K562 (cell line): ENCODE measurements around the gene CNDP1.

ENCODE experiments used
- ATF2 ChIP-seq: sonication (generic); formaldehyde crosslinking; IDR thresholded peaks from 2 replicates; pipeline ENCODE4 v1.8.1; 2022; ENCODE audit warnings: missing genetic modification reagents
- CCAR2 ChIP-seq: fragments of 200-400 bp; formaldehyde crosslinking; IDR thresholded peaks from 2 replicates; pipeline ENCODE4 v1.6.1; 2017; ENCODE audit warnings: mild to moderate bottlenecking, low read depth, low read length
- CTCF ChIP-seq, 3 experiments: IDR thresholded peaks in 2 of 3; conservative IDR thresholded peaks in 1 of 3; 2 replicates each; pipeline ENCODE4 v1.5.1; 2011 to 2012; ENCODE audit warnings: low read length in 3 of 3, mild to moderate bottlenecking in 3 of 3, control low read depth in 2 of 3, improper control_type of control experiment in 1 of 3, inconsistent platforms in 1 of 3, low read depth in 1 of 3, mixed read lengths in 1 of 3, moderate library complexity in 1 of 3; ENCODE audit not compliant: insufficient read depth in 2 of 3
- FOS ChIP-seq: IDR thresholded peaks from 3 replicates; pipeline ENCODE4 v1.6.1; 2011; ENCODE audit not compliant: insufficient read length; ENCODE audit errors: extremely low read depth
- FOXA3 ChIP-seq, 2 experiments: fragments of 450-650 bp in 1 of 2; sonication (generic) in 1 of 2; formaldehyde crosslinking; IDR thresholded peaks in 1 of 2; conservative IDR thresholded peaks in 1 of 2; 2 replicates each; pipeline versions ENCODE4 v1.4.0 to v1.8.0; 2020 to 2022; ENCODE audit warnings: mild to moderate bottlenecking in 2 of 2, missing genetic modification reagents in 1 of 2
- POLR2AphosphoS5 ChIP-seq: IDR thresholded peaks from 2 replicates; pipeline ENCODE4 v1.6.1; 2011; ENCODE audit warnings: mild to moderate bottlenecking, low read depth, low read length, moderate library complexity; ENCODE audit not compliant: control insufficient read depth, insufficient read depth
- RAD21 ChIP-seq, 2 experiments: fragments of 250-450 bp in 1 of 2; fragments of 450-650 bp in 1 of 2; sonication (Bioruptor Pico) in 1 of 2; formaldehyde crosslinking in 1 of 2; IDR thresholded peaks in 1 of 2; conservative IDR thresholded peaks in 1 of 2; 2 replicates each; pipeline versions ENCODE4 v1.4.0 to v1.8.0; 2020 to 2022; ENCODE audit warnings: mild to moderate bottlenecking in 2 of 2, moderate library complexity in 1 of 2
- RBFOX2 ChIP-seq: fragments of 200-400 bp; formaldehyde crosslinking; IDR thresholded peaks from 2 replicates; pipeline ENCODE4 v1.6.1; 2017; ENCODE audit warnings: low read depth, mild to moderate bottlenecking, low read length, moderate library complexity
- RNF2 ChIP-seq: sonication (generic); IDR thresholded peaks from 2 replicates; pipeline ENCODE4 v1.6.1; 2016
- TEAD4 ChIP-seq, 2 experiments: sonication (generic) in 1 of 2; formaldehyde crosslinking in 1 of 2; IDR thresholded peaks; 2 replicates each; pipeline versions ENCODE4 v1.6.1 to v1.8.0; 2012 to 2022; ENCODE audit warnings: borderline replicate concordance in 1 of 2, inconsistent platforms in 1 of 2, low read length in 1 of 2, mild to moderate bottlenecking in 1 of 2, missing genetic modification reagents in 1 of 2
- ZFX ChIP-seq: sonication (generic); formaldehyde crosslinking; IDR thresholded peaks from 2 replicates; pipeline ENCODE4 v1.8.0; 2022; ENCODE audit warnings: mild to moderate bottlenecking, missing genetic modification reagents, moderate library complexity
- ZNF124 ChIP-seq: sonication (generic); formaldehyde crosslinking; IDR thresholded peaks from 2 replicates; pipeline ENCODE4 v1.8.1; 2022; ENCODE audit warnings: missing genetic modification reagents
- ZNF134 ChIP-seq: fragments of 250-450 bp; sonication (Bioruptor Pico); conservative IDR thresholded peaks from 2 replicates; pipeline ENCODE4 v1.4.0; 2020
- ZNF398 ChIP-seq: fragments of 250-450 bp; sonication (Bioruptor Pico); IDR thresholded peaks from 2 replicates; pipeline ENCODE4 v1.8.0; 2021; ENCODE audit warnings: moderate library complexity, mild to moderate bottlenecking, inconsistent platforms

- TF ChIP-seq TEAD4 (IDR thresholded peaks at IDR 0.05; ENCODE audit: low read length) (no peak), TEAD4 (CRISPR knock-in tag; IDR thresholded peaks at IDR 0.05; ENCODE audit: borderline replicate concordance) (no peak), CTCF (IDR thresholded peaks at IDR 0.05 in 2 of 3, conservative IDR thresholded peaks at IDR 0.05 in 1 of 3; ENCODE audit: insufficient read depth in 2 of 3, low read depth in 1 of 3, low read length in 3 of 3) (no peak), CCAR2 (no peak), FOS (no peak), ZNF124 (CRISPR knock-in tag) (no peak), RBFOX2 (no peak), POLR2AphosphoS5 (no peak), ATF2 (CRISPR knock-in tag) (no peak), ZFX (CRISPR knock-in tag) (no peak), RNF2 (no peak), FOXA3 (CRISPR knock-in tag; conservative IDR thresholded peaks at IDR 0.05 in 1 of 2, IDR thresholded peaks at IDR 0.05 in 1 of 2) (no peak), ZNF398 (no peak), ZNF134 (CRISPR knock-in tag) (no peak), RAD21 (CRISPR knock-in tag; conservative IDR thresholded peaks at IDR 0.05 in 1 of 2, IDR thresholded peaks at IDR 0.05 in 1 of 2) (no peak)
These were observed 15.3 kb downstream of the CNDP1 start for GRCh38 chr18:74549591-74550104.
